Measurements from ENCODE around the gene AMBRA1. TPM values are rescaled to one million over a fixed set of nuclear protein-coding genes. Genes with fewer than 3 reads are reported as not detected.

AMBRA1 gene
- total and polyA plus RNA-seq, 2 of the 8 experiments (the other 6 are each of a cell fraction or from before 2014, with no cell fraction given): 14.2 to 37.4 TPM

GRCh38 chr11:46378296-46378695 lies 215.5 kb downstream of the AMBRA1 start (continued):
- TF ChIP-seq CHD1 (IDR thresholded peaks at IDR 0.05; ENCODE audit: low read depth, low read length) (no peak), RBBP5 (IDR thresholded peaks at IDR 0.05; ENCODE audit: borderline replicate concordance, low read depth, low read length) (no peak), PHF8 (conservative IDR thresholded peaks at IDR 0.05; ENCODE audit: low read depth, low read length) (no peak), SUZ12 (IDR thresholded peaks at IDR 0.05; ENCODE audit: low read length) (no peak), SP2 (IDR thresholded peaks at IDR 0.05; ENCODE audit: low read length) (no peak), JUN (IDR thresholded peaks at IDR 0.05; ENCODE audit: low read depth, low read length) (no peak)

Data from H1 (cell line).